Keratinocyte (primary cell): ENCODE data around the gene EPHA1. TPM values are rescaled to one million over a fixed set of nuclear protein-coding genes. Genes with fewer than 3 reads are reported as not detected.
A peak's percentile ranks its signal among the peaks of the same experiment; 100 is the strongest.

ENCODE experiments used
- DNase-seq: peaks from one replicate; pipeline ENCODE4 v3.0.0-alpha.2; 2011; ENCODE audit warnings: low read depth, missing footprints, low spot score
- FAIRE-seq: peaks from 2 replicates; lab custom pipeline; 2011; peaks lifted over from hg19 to GRCh38; lab: Jason Lieb, UNC
- H2AFZ ChIP-seq: 2 replicates; pipeline ENCODE4 v1.6.0; 2012; ENCODE audit warnings: low read length, control low read depth, inconsistent platforms; ENCODE audit not compliant: control insufficient read depth
- H3K27ac ChIP-seq: 2 replicates; pipeline ENCODE4 v1.5.1; 2011; ENCODE audit warnings: low read length; ENCODE audit not compliant: control insufficient read depth, insufficient read depth
- H3K27me3 ChIP-seq: 3 replicates; pipeline ENCODE4 v1.6.0; 2011; ENCODE audit warnings: low read length; ENCODE audit not compliant: control insufficient read depth, insufficient read depth; ENCODE audit errors: extremely low read depth
- H3K36me3 ChIP-seq, 2 experiments: 2 replicates in 1 of 2; 3 replicates in 1 of 2; pipeline ENCODE4 v1.5.1; 2011; ENCODE audit warnings: low read length in 2 of 2, mild to moderate bottlenecking in 1 of 2; ENCODE audit not compliant: control insufficient read depth in 2 of 2, insufficient read depth in 2 of 2; ENCODE audit errors: extremely low read depth in 1 of 2
- H3K4me1 ChIP-seq: 3 replicates; pipeline ENCODE4 v1.5.1; 2011; ENCODE audit warnings: low read length; ENCODE audit not compliant: control insufficient read depth, insufficient read depth; ENCODE audit errors: extremely low read depth
- H3K4me2 ChIP-seq: 3 replicates; pipeline ENCODE4 v1.6.0; 2011; ENCODE audit warnings: low read depth, low read length; ENCODE audit not compliant: control insufficient read depth, insufficient read depth; ENCODE audit errors: extremely low read depth
- H3K4me3 ChIP-seq, 3 experiments: fragments of 200-600 bp in 1 of 3; sonication (generic) in 1 of 3; 2 replicates in 2 of 3; 3 replicates in 1 of 3; pipeline ENCODE4 v1.5.1; 2011 to 2016; ENCODE audit warnings: low read length in 3 of 3, mild to moderate bottlenecking in 3 of 3, control low read depth in 2 of 3, inconsistent platforms in 1 of 3, low read depth in 1 of 3, mixed read lengths in 1 of 3, mixed run types in 1 of 3, moderate library complexity in 1 of 3; ENCODE audit not compliant: control insufficient read depth in 2 of 3, insufficient read depth in 2 of 3; ENCODE audit errors: extremely low read depth in 1 of 3
- H3K79me2 ChIP-seq: 2 replicates; pipeline ENCODE4 v1.6.0; 2012; ENCODE audit warnings: low read length; ENCODE audit not compliant: control insufficient read depth, insufficient read depth
- H3K9ac ChIP-seq: 3 replicates; pipeline ENCODE4 v1.6.0; 2011; ENCODE audit warnings: low read length; ENCODE audit not compliant: control insufficient read depth, insufficient read depth; ENCODE audit errors: extremely low read depth
- H3K9me1 ChIP-seq: 3 replicates; pipeline ENCODE4 v1.6.0; 2011; ENCODE audit warnings: low read length; ENCODE audit not compliant: control insufficient read depth, insufficient read depth; ENCODE audit errors: extremely low read depth
- H3K9me3 ChIP-seq: 2 replicates; pipeline ENCODE4 v1.5.1; 2012; ENCODE audit warnings: low read depth, low read length; ENCODE audit not compliant: control insufficient read depth
- H4K20me1 ChIP-seq: 3 replicates; pipeline ENCODE4 v1.6.0; 2011; ENCODE audit warnings: low read length; ENCODE audit not compliant: control insufficient read depth, insufficient read depth; ENCODE audit errors: extremely low read depth
- EZH2 ChIP-seq: IDR thresholded peaks from one replicate; pipeline ENCODE4 v1.6.1; 2012; ENCODE audit warnings: inconsistent platforms, mild to moderate bottlenecking, low read length, moderate library complexity
- dilution Hi-C: fragments of 300-500 bp; cut with MboI; formaldehyde crosslinking; loops from one replicate; pipeline ENCODE4 v1.7.0; 2020; ENCODE audit warnings: low sequenced_read_pairs; ENCODE audit not compliant: extremely low pct_ligation_motif_present
- polyA plus RNA-seq, 5 experiments: library from polyadenylated mRNA; depleted of rRNA in 3 of 5; stranded (reverse) in 3 of 5; stranded (forward) in 1 of 5; unstranded in 1 of 5; fragments of >200 nt; gene quantifications; 1 replicate in 1 of 5; 2 replicates in 3 of 5; 3 replicates in 1 of 5; pipeline versions ENCODE4 v1.2.1 to v1.2.3, GENCODE V29; 2011 to 2012; ENCODE audit warnings: missing spikeins in 2 of 5, low read depth in 1 of 5, low replicate concordance in 1 of 5
- TF ChIP-seq, protein P1 (sequence below), 3 experiments: IDR thresholded peaks in 1 of 3; conservative IDR thresholded peaks in 1 of 3; optimal IDR thresholded peaks in 1 of 3; 2 replicates in 2 of 3; 3 replicates in 1 of 3; pipeline versions ENCODE3 to v1.5.1; 2011; ENCODE audit warnings: low read length in 3 of 3, mild to moderate bottlenecking in 3 of 3, moderate library complexity in 2 of 3, control low read depth in 1 of 3, inconsistent platforms in 1 of 3; ENCODE audit not compliant: insufficient read depth in 2 of 3; ENCODE audit errors: extremely low read depth in 1 of 3

The EPHA1 gene
- polyA plus RNA-seq, 1 donor (not counting 4 experiments of a cell fraction or from before 2014, with no cell fraction given): 31.9 TPM

GRCh38 chr7:143413123-143413522, 4.5 kb upstream of the EPHA1 start:
- Histone ChIP-seq H4K20me1 (no peaks in the 10 kb centered on the region), H3K79me2 (peaks cover 2% of the 10 kb centered on the region), H3K36me3 (no peaks in the 10 kb centered on the region), H3K27me3 (no peaks in the 10 kb centered on the region), H3K27ac (no peak overlapping the region), H3K4me1 (peaks cover 26% of the 10 kb centered on the region), H3K9ac (no peak overlapping the region), H2AFZ (peak overlapping the region; percentile 36), H3K4me3 (no peak overlapping the region), H3K9me1 (no peaks in the 10 kb centered on the region), H3K4me2 (no peak overlapping the region), H3K9me3 (no peaks in the 10 kb centered on the region)
- no peak for FAIRE-seq
- no peak for DNase-seq
- dilution Hi-C loops: no loop called here
- no peak for TF ChIP-seq EZH2
- TF ChIP-seq, protein P1, sequence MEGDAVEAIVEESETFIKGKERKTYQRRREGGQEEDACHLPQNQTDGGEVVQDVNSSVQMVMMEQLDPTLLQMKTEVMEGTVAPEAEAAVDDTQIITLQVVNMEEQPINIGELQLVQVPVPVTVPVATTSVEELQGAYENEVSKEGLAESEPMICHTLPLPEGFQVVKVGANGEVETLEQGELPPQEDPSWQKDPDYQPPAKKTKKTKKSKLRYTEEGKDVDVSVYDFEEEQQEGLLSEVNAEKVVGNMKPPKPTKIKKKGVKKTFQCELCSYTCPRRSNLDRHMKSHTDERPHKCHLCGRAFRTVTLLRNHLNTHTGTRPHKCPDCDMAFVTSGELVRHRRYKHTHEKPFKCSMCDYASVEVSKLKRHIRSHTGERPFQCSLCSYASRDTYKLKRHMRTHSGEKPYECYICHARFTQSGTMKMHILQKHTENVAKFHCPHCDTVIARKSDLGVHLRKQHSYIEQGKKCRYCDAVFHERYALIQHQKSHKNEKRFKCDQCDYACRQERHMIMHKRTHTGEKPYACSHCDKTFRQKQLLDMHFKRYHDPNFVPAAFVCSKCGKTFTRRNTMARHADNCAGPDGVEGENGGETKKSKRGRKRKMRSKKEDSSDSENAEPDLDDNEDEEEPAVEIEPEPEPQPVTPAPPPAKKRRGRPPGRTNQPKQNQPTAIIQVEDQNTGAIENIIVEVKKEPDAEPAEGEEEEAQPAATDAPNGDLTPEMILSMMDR (optimal IDR thresholded peaks at IDR 0.05 in 1 of 3, IDR thresholded peaks at IDR 0.05 in 1 of 3, conservative IDR thresholded peaks at IDR 0.05 in 1 of 3; ENCODE audit: extremely low read depth in 1 of 3, insufficient read depth in 2 of 3, low read length in 3 of 3): no peak

- Histone ChIP-seq H3K9ac (no peak overlapping the region), H3K27me3 (no peaks in the 10 kb centered on the region), H3K4me3 (no peak overlapping the region), H3K4me1 (peaks cover 29% of the 10 kb centered on the region), H3K27ac (no peak overlapping the region), H3K4me2 (no peak overlapping the region), H3K79me2 (peaks cover 7% of the 10 kb centered on the region), H3K9me3 (no peaks in the 10 kb centered on the region), H4K20me1 (no peaks in the 10 kb centered on the region), H3K36me3 (no peaks in the 10 kb centered on the region), H2AFZ (no peak overlapping the region), H3K9me1 (no peaks in the 10 kb centered on the region)
- DNase-seq: no peak
- TF ChIP-seq, protein P1 (optimal IDR thresholded peaks at IDR 0.05 in 1 of 3, IDR thresholded peaks at IDR 0.05 in 1 of 3, conservative IDR thresholded peaks at IDR 0.05 in 1 of 3; ENCODE audit: extremely low read depth in 1 of 3, insufficient read depth in 2 of 3, low read length in 3 of 3): no peak
- TF ChIP-seq EZH2: no peak
- dilution Hi-C loops: no loop called here
- FAIRE-seq: no peak
These were observed 3.5 kb upstream of the EPHA1 start for GRCh38 chr7:143411976-143412708.
